GM19324 (cell line): ENCODE data around the gene EFCAB8.
"Not testable (repeated sequence)": the region's sequence is repeated elsewhere in the genome, so short reads cannot be mapped to it uniquely, and the experiment has no call there.

Experiments used
- ATAC-seq: cut with Tn5 transposase; IDR thresholded peaks from one replicate; pipeline ENCODE4 v1.9.1; 2021; ENCODE audit warnings: mild to moderate bottlenecking, moderate library complexity; ENCODE audit not compliant: unreplicated experiment, low FRiP score

EFCAB8 gene

GRCh38 chr20:32839227-32839981 lies 19.3 kb upstream of the EFCAB8 start:
- no peak for ATAC-seq

GRCh38 chr20:32839982-32840285 lies 18.8 kb upstream of the EFCAB8 start:
- no peak for ATAC-seq

- no peak for ATAC-seq
Observed at GRCh38 chr20:32841174-32841573, 17.5 kb upstream of the EFCAB8 start.

- ATAC-seq, result no peak
Observed at GRCh38 chr20:32841632-32842031, 17.1 kb upstream of the EFCAB8 start.

GRCh38 chr20:32842688-32843524 lies 15.8 kb upstream of the EFCAB8 start:
- ATAC-seq, result no peak

GRCh38 chr20:32845786-32846185 lies 12.9 kb upstream of the EFCAB8 start:
- ATAC-seq, result no peak

GRCh38 chr20:32846852-32847251 lies 11.9 kb upstream of the EFCAB8 start:
- no peak for ATAC-seq

GRCh38 chr20:32847964-32848363 lies 10.8 kb upstream of the EFCAB8 start:
- ATAC-seq, result no peak

- ATAC-seq, result no peak
Observed at GRCh38 chr20:32848846-32849245, 9.9 kb upstream of the EFCAB8 start.

- no peak for ATAC-seq
Observed at GRCh38 chr20:32849577-32849976, 9.1 kb upstream of the EFCAB8 start.

GRCh38 chr20:32855387-32855786 lies 3.3 kb upstream of the EFCAB8 start:
- no peak for ATAC-seq

- no peak for ATAC-seq
Observed at GRCh38 chr20:32858189-32858588, 534 bp upstream of the EFCAB8 start.

GRCh38 chr20:32861446-32861845 lies 2.7 kb downstream of the EFCAB8 start:
- ATAC-seq, result no peak

GRCh38 chr20:32869562-32869961 lies 10.8 kb downstream of the EFCAB8 start:
- no peak for ATAC-seq

- not testable (repeated sequence) for ATAC-seq
Observed at GRCh38 chr20:32870526-32870925, 11.8 kb downstream of the EFCAB8 start.

GRCh38 chr20:32870985-32871384 lies 12.3 kb downstream of the EFCAB8 start:
- no peak for ATAC-seq

- ATAC-seq, result no peak
Observed at GRCh38 chr20:32871627-32872160, 13.0 kb downstream of the EFCAB8 start.

GRCh38 chr20:32872266-32872665 lies 13.5 kb downstream of the EFCAB8 start:
- ATAC-seq, result no peak

GRCh38 chr20:32875673-32876072 lies 16.9 kb downstream of the EFCAB8 start:
- ATAC-seq, result no peak

- ATAC-seq, result no peak
Observed at GRCh38 chr20:32877507-32877906, 18.8 kb downstream of the EFCAB8 start.

GRCh38 chr20:32878820-32879219 lies 20.1 kb downstream of the EFCAB8 start:
- ATAC-seq, result no peak

- ATAC-seq, result no peak
Observed at GRCh38 chr20:32879538-32879937, 20.8 kb downstream of the EFCAB8 start.
